NCI-H2227 treated with DMSO at 0.1 percent for 48 hours (cell line): ENCODE data around the gene FNDC8.
"Not testable (repeated sequence)": the region's sequence is repeated elsewhere in the genome, so short reads cannot be mapped to it uniquely, and the experiment has no call there.

Experiments used
- DNase-seq: peaks from one replicate; lab custom pipeline; 2025; lab: John Stamatoyannopoulos, UW

The FNDC8 gene

GRCh38 chr17:35121315-35121714 lies at the start of gene FNDC8:
FNDC8 (plus strand) TSS chr17:35121615; CDS start chr17:35121694, 79 bp downstream.
- no peak for DNase-seq

GRCh38 chr17:35073183-35073790 lies 48.1 kb upstream of the FNDC8 start:
- DNase-seq, result no peak

- no peak for DNase-seq
Measured at GRCh38 chr17:35073991-35074627, 47.3 kb upstream of the FNDC8 start.

- DNase-seq, result no peak
Measured at GRCh38 chr17:35074711-35075707, 46.4 kb upstream of the FNDC8 start.

- no peak for DNase-seq
Measured at GRCh38 chr17:35076874-35077273, 44.5 kb upstream of the FNDC8 start.

- no peak for DNase-seq
Measured at GRCh38 chr17:35079547-35080423, 41.6 kb upstream of the FNDC8 start.

- DNase-seq, result no peak
Measured at GRCh38 chr17:35080536-35080935, 40.9 kb upstream of the FNDC8 start.

GRCh38 chr17:35081638-35082037 lies 39.8 kb upstream of the FNDC8 start:
- DNase-seq, result no peak

GRCh38 chr17:35082073-35082657 lies 39.2 kb upstream of the FNDC8 start:
- no peak for DNase-seq

GRCh38 chr17:35083071-35083470 lies 38.3 kb upstream of the FNDC8 start:
- no peak for DNase-seq

- no peak for DNase-seq
Measured at GRCh38 chr17:35084987-35085386, 36.4 kb upstream of the FNDC8 start.

- DNase-seq, result no peak
Measured at GRCh38 chr17:35086164-35086563, 35.3 kb upstream of the FNDC8 start.

GRCh38 chr17:35086931-35087573 lies 34.4 kb upstream of the FNDC8 start:
- no peak for DNase-seq

- DNase-seq, result no peak
Measured at GRCh38 chr17:35087731-35088355, 33.6 kb upstream of the FNDC8 start.

GRCh38 chr17:35088356-35088880 lies 33.0 kb upstream of the FNDC8 start:
- peak; percentile 12 for DNase-seq

GRCh38 chr17:35088881-35089585 lies 32.4 kb upstream of the FNDC8 start:
- DNase-seq, result peak; percentile 50

GRCh38 chr17:35089586-35090296 lies 31.7 kb upstream of the FNDC8 start:
- no peak for DNase-seq

- DNase-seq, result not testable (repeated sequence)
Measured at GRCh38 chr17:35090707-35091106, 30.7 kb upstream of the FNDC8 start.

GRCh38 chr17:35094902-35095301 lies 26.5 kb upstream of the FNDC8 start:
- no peak for DNase-seq
